Pancreas (tissue), 10 donors: ENCODE measurements around the gene C1QTNF3. TPM values are rescaled to one million over a fixed set of nuclear protein-coding genes. Genes with fewer than 3 reads are reported as not detected.

ENCODE experiments used
- ATAC-seq, 4 donors: fragments of 200-7000 bp; cut with Tn5 transposase; one replicate each; pipeline versions ENCODE4 v1.8.0 to v1.9.1; 2020; ENCODE audit warnings: mild to moderate bottlenecking in 4 of 4, moderate library complexity in 4 of 4
- DNase-seq, 6 donors: peaks; one replicate each; pipeline ENCODE4 v3.0.0-alpha.2; 2020
- FAIRE-seq: peaks from 2 replicates; lab custom pipeline; 2012; peaks lifted over from hg19 to GRCh38; lab: Jason Lieb, UNC
- H3K27ac ChIP-seq, 4 donors: fragments of 200-600 bp; sonication (generic); 1 replicate in 3 of 4; 2 replicates in 1 of 4; pipeline versions ENCODE4 v1.5.0 to v1.8.0; 2020
- H3K27me3 ChIP-seq, 4 donors: fragments of 200-600 bp; one replicate each; pipeline ENCODE4 v1.8.0; 2021
- H3K36me3 ChIP-seq, 3 donors: fragments of 200-600 bp; sonication (generic) in 1 of 3; one replicate each; pipeline versions ENCODE4 v1.5.0 to v1.8.0; 2020 to 2021
- H3K4me1 ChIP-seq, 3 donors: fragments of 200-600 bp; one replicate each; pipeline ENCODE4 v1.8.0; 2021
- H3K4me3 ChIP-seq, 4 donors: fragments of 200-600 bp; sonication (generic) in 2 of 4; one replicate each; pipeline versions ENCODE4 v1.5.0 to v1.8.0; 2020 to 2021
- H3K9me3 ChIP-seq, 4 donors: fragments of 200-600 bp; one replicate each; pipeline ENCODE4 v1.8.0; 2021
- CTCF ChIP-seq, 4 donors: fragments of 200-600 bp; sonication (generic) in 3 of 4; IDR thresholded peaks; one replicate each; pipeline versions ENCODE4 v1.5.0 to v1.8.0; 2021; ENCODE audit warnings: antibody characterized with exemption in 4 of 4
- WGBS, 2 donors: extraction: QIAGEN DNeasy Blood & Tissue Kit; methylation state at CpG; one replicate each; pipeline ENCODE4 v1.1.7; 2013; 5-methylcytosine and 5-hydroxymethylcytosine counted together
- intact Hi-C, 3 donors: fragments of 100-400 bp; cut with DNase I; formaldehyde crosslinking; loops; one replicate each; pipeline versions ENCODE4 v1.11.1 to v1.14.2; 2022
- polyA plus RNA-seq, 2 donors: library from polyadenylated mRNA; stranded (reverse); fragments of 200-250 nt; gene quantifications; one replicate each; pipeline ENCODE4 v1.2.3, GENCODE V29; 2013
- total RNA-seq, 6 donors: library from RNA; stranded (reverse); fragmentation: NEBNext Ultra II Directional in 4 of 6; extraction: Animal tissue kit (Norgen Biotek cat#: 25700) in 4 of 6; gene quantifications; one replicate each; pipeline versions ENCODE4 v1.2.1 to v1.2.4, GENCODE V29; 2021 to 2023
- donor health status: healthy with polysubstance abuse.
- donor health status: DM: no; HTN: no; CAD: no; lungs with moderate emphysema.
- donor health status: DM: no; HTN: no; CAD: no.
- donor health status: control.
- donor health status: control.
- donor health status: Bipolar disorder and iron deficiency.
- donor health status: DM: yes; HTN: yes; CAD: no.
- donor health status: DM: no; HTN: no; CAD: no.
- donor health status: DM: no; HTN: no; CAD: no.
- donor health status: DM: yes; HTN: yes; CAD: no.

C1QTNF3 gene
- total and polyA plus RNA-seq, 8 donors, result 2.0 to 11.7 (median 3.1) TPM

- H3K27ac ChIP-seq, result no peak overlapping the region
- no peak for DNase-seq
- no peak for FAIRE-seq
- ATAC-seq, result no peak
- WGBS, 2 donors, result 85 to 91% methylated on average over 4 of the region's 4 CpGs
- TF ChIP-seq CTCF (IDR thresholded peaks at IDR 0.05), result no peak
- H3K4me1 ChIP-seq, result peaks cover 5 to 19% (median 16%) of the 10 kb centered on the region in 3 donors
- no peaks in the 10 kb centered on the region for H3K9me3 ChIP-seq
- H3K36me3 ChIP-seq, result peaks cover 0 to 8% (median 0%) of the 10 kb centered on the region in 3 donors
- no peaks in the 10 kb centered on the region for H3K27me3 ChIP-seq
- intact Hi-C loops, result no loop called here
- H3K4me3 ChIP-seq, result no peak overlapping the region
These were observed 4.1 kb upstream of the C1QTNF3 start for GRCh38 chr5:34047143-34047542.

GRCh38 chr5:34045996-34046395, 3.0 kb upstream of the C1QTNF3 start:
- Histone ChIP-seq H3K27ac (no peak overlapping the region), H3K4me1 (peaks cover 5 to 19% (median 16%) of the 10 kb centered on the region in 3 donors), H3K36me3 (peaks cover 0 to 2% (median 0%) of the 10 kb centered on the region in 3 donors), H3K27me3 (no peaks in the 10 kb centered on the region), H3K9me3 (no peaks in the 10 kb centered on the region), H3K4me3 (no peak overlapping the region)
- intact Hi-C loops, result no loop called here
- FAIRE-seq (no peak), ATAC-seq (no peak), DNase-seq (no peak)
- TF ChIP-seq CTCF (IDR thresholded peaks at IDR 0.05), result no peak

- no peak for ATAC-seq
- Histone ChIP-seq H3K36me3 (no peaks in the 10 kb centered on the region), H3K4me1 (peaks cover 5 to 19% (median 16%) of the 10 kb centered on the region in 3 donors)
These were observed 2.0 kb upstream of the C1QTNF3 start for GRCh38 chr5:34045023-34045422.

GRCh38 chr5:34042321-34042720, 692 bp downstream of the C1QTNF3 start:
- H3K27me3 ChIP-seq, result no peaks in the 10 kb centered on the region
- H3K4me1 ChIP-seq, result peaks cover 5 to 19% (median 18%) of the 10 kb centered on the region in 3 donors
- WGBS, 2 donors, result 84 to 85% methylated on average over 7 of the region's 7 CpGs
- DNase-seq (peak in 1 of 6 donors; percentile 20), ATAC-seq (peak in 2 of 4 donors; percentile 31 to 34), FAIRE-seq (no peak)
- H3K9me3 ChIP-seq, result no peaks in the 10 kb centered on the region
- no peak for TF ChIP-seq CTCF (IDR thresholded peaks at IDR 0.05)
- no peak overlapping the region for H3K27ac ChIP-seq
- intact Hi-C loops, result no loop called here
- no peaks in the 10 kb centered on the region for H3K36me3 ChIP-seq
- H3K4me3 ChIP-seq, result no peak overlapping the region

More at GRCh38 chr5:34045023-34045422, 2.0 kb upstream of the C1QTNF3 start:
- no peak overlapping the region for H3K4me3 ChIP-seq
- DNase-seq (no peak), FAIRE-seq (no peak)
- no peak for TF ChIP-seq CTCF (IDR thresholded peaks at IDR 0.05)
- no peaks in the 10 kb centered on the region for H3K9me3 ChIP-seq
- intact Hi-C loops, result no loop called here
- H3K27ac ChIP-seq, result no peak overlapping the region
- no peaks in the 10 kb centered on the region for H3K27me3 ChIP-seq
- WGBS, 2 donors, result 86 to 89% methylated on average over 3 of the region's 3 CpGs

- Histone ChIP-seq H3K4me3 (no peak overlapping the region), H3K4me1 (peaks cover 5 to 24% (median 22%) of the 10 kb centered on the region in 3 donors), H3K27me3 (no peaks in the 10 kb centered on the region), H3K27ac (no peak overlapping the region), H3K9me3 (no peaks in the 10 kb centered on the region), H3K36me3 (no peaks in the 10 kb centered on the region)
- no peak for FAIRE-seq
- intact Hi-C loops, result no loop called here
- no peak for TF ChIP-seq CTCF (IDR thresholded peaks at IDR 0.05)
- no peak for DNase-seq
- WGBS, 2 donors, result 77 to 87% methylated on average over 1 of the region's 1 CpG
- ATAC-seq, result no peak
These were observed 1.6 kb downstream of the C1QTNF3 start for GRCh38 chr5:34041247-34041972.
